HepG2 (cell line): Measurements from ENCODE around the gene DDAH2. TPM values are rescaled to one million over a fixed set of nuclear protein-coding genes. Genes with fewer than 3 reads are reported as not detected.
A peak's percentile ranks its signal among the peaks of the same experiment; 100 is the strongest.

ENCODE experiments used
- ATAC-seq: fragments of 200-7000 bp; cut with Tn5 transposase; 3 replicates; pipeline ENCODE4 v1.9.1; 2020; ENCODE audit warnings: mild to moderate bottlenecking, moderate library complexity
- BruUV-seq: library from RNA; stranded (reverse); fragments of 400-500 nt; replicated peaks from 2 replicates; lab custom pipeline; 2021; lab: Mats Ljungman, UMichigan
- CTCF ChIA-PET: fragments of 300-600 bp; formaldehyde crosslinking; extraction: SDS; loops from one replicate; lab custom pipeline; 2021; ENCODE audit warnings: low total read pairs, inconsistent platforms, low intra/inter-chr PET ratio; lab: Yijun Ruan, JAX
- POLR2A ChIA-PET: fragments of 350-600 bp; sonication (Branson Sonifier 250); formaldehyde crosslinking; loops from one replicate; lab custom pipeline; 2020; ENCODE audit warnings: antibody characterized with exemption, inconsistent platforms; lab: Yijun Ruan, JAX
- DNase-seq: peaks from one replicate; pipeline ENCODE4 v3.0.0-alpha.2; 2015; ENCODE audit warnings: low spot score
- FAIRE-seq: peaks from 3 replicates; lab custom pipeline; 2011; peaks lifted over from hg19 to GRCh38; lab: Jason Lieb, UNC
- H2AFZ ChIP-seq: one replicate; pipeline ENCODE4 v1.6.1; 2011; ENCODE audit warnings: low read length, inconsistent platforms
- H3K27ac ChIP-seq: fragments of 300-600 bp; 3 replicates; pipeline ENCODE4 v1.8.0; 2011; ENCODE audit warnings: mixed run types, mild to moderate bottlenecking, mixed read lengths, low read length, inconsistent platforms; ENCODE audit not compliant: insufficient read depth; ENCODE audit errors: extremely low read length
- H3K27me3 ChIP-seq, 2 experiments: fragments of 200-600 bp in 1 of 2; 2 replicates in 1 of 2; 3 replicates in 1 of 2; pipeline versions ENCODE4 v1.6.0 to v1.8.0; 2011; ENCODE audit warnings: low read length in 2 of 2, mild to moderate bottlenecking in 2 of 2, moderate library complexity in 2 of 2, inconsistent platforms in 1 of 2; ENCODE audit not compliant: insufficient read depth in 2 of 2, control insufficient read depth in 1 of 2
- H3K36me3 ChIP-seq, 2 experiments: fragments of 200-600 bp in 1 of 2; replicated peaks in 1 of 2; 2 replicates in 1 of 2; 3 replicates in 1 of 2; pipeline versions ENCODE4 v1.5.1 to v1.8.0; 2011; ENCODE audit warnings: low read length in 2 of 2, inconsistent platforms in 1 of 2; ENCODE audit not compliant: insufficient read depth in 2 of 2, control insufficient read depth in 1 of 2
- H3K4me1 ChIP-seq: 2 replicates; pipeline ENCODE4 v1.5.1; 2012; ENCODE audit warnings: low read length, inconsistent platforms; ENCODE audit not compliant: insufficient read depth
- H3K4me2 ChIP-seq: 2 replicates; pipeline ENCODE4 v1.6.0; 2011; ENCODE audit warnings: low read depth, low read length, inconsistent platforms
- H3K4me3 ChIP-seq, 3 experiments: fragments of 200-600 bp in 1 of 3; sonication (generic), shearing (Covaris generic) in 1 of 3; replicated peaks in 1 of 3; 2 replicates each; pipeline ENCODE4 v1.5.1; 2011 to 2016; ENCODE audit warnings: low read length in 3 of 3, inconsistent platforms in 2 of 3, low read depth in 2 of 3, mild to moderate bottlenecking in 2 of 3, control low read depth in 1 of 3, mixed read lengths in 1 of 3; ENCODE audit not compliant: insufficient read depth in 1 of 3
- H3K79me2 ChIP-seq: one replicate; pipeline ENCODE4 v1.6.1; 2011; ENCODE audit warnings: low read length, inconsistent platforms; ENCODE audit not compliant: insufficient read depth
- H3K9ac ChIP-seq: 2 replicates; pipeline ENCODE4 v1.6.0; 2011; ENCODE audit warnings: mild to moderate bottlenecking, low read depth, low read length, inconsistent platforms; ENCODE audit not compliant: insufficient read depth
- H3K9me3 ChIP-seq: 2 replicates; pipeline ENCODE4 v1.5.1; 2012; ENCODE audit warnings: mild to moderate bottlenecking, low read length
- H4K20me1 ChIP-seq: 2 replicates; pipeline ENCODE4 v1.6.0; 2011; ENCODE audit warnings: inconsistent platforms, mild to moderate bottlenecking, low read length, moderate library complexity; ENCODE audit not compliant: insufficient read depth
- FIP1L1 ChIP-seq: fragments of 200-400 bp; formaldehyde crosslinking; IDR thresholded peaks from 2 replicates; pipeline ENCODE4 v1.6.1; 2018; ENCODE audit warnings: low read depth, mild to moderate bottlenecking, low read length, moderate library complexity, borderline replicate concordance; ENCODE audit not compliant: insufficient read depth
- GMEB1 ChIP-seq: sonication (generic); formaldehyde crosslinking; IDR thresholded peaks from 2 replicates; pipeline ENCODE4 v1.5.1; 2020; ENCODE audit warnings: missing genetic modification reagents, mild to moderate bottlenecking, borderline replicate concordance
- GPBP1L1 ChIP-seq: sonication (generic); formaldehyde crosslinking; IDR thresholded peaks from 2 replicates; pipeline ENCODE4 v1.5.0; 2020; ENCODE audit warnings: mild to moderate bottlenecking, missing genetic modification reagents
- MEF2D ChIP-seq: sonication (generic); formaldehyde crosslinking; IDR thresholded peaks from 2 replicates; pipeline ENCODE4 v1.5.1; 2020; ENCODE audit warnings: mild to moderate bottlenecking, missing genetic modification reagents
- NR0B2 ChIP-seq: sonication (generic); formaldehyde crosslinking; IDR thresholded peaks from 2 replicates; pipeline ENCODE4 v1.4.0; 2020; ENCODE audit warnings: mild to moderate bottlenecking, missing genetic modification reagents
- PCBP2 ChIP-seq: fragments of 200-400 bp; formaldehyde crosslinking; optimal IDR thresholded peaks from 2 replicates; pipeline ENCODE3; 2018; ENCODE audit warnings: low read length, low read depth; ENCODE audit not compliant: poor library complexity, severe bottlenecking
- PHF8 ChIP-seq: sonication (generic); formaldehyde crosslinking; IDR thresholded peaks from 2 replicates; pipeline ENCODE4 v1.5.0; 2020; ENCODE audit warnings: missing genetic modification reagents
- POLR2G ChIP-seq: fragments of 200-400 bp; formaldehyde crosslinking; IDR thresholded peaks from 2 replicates; pipeline ENCODE4 v1.6.1; 2018; ENCODE audit warnings: mild to moderate bottlenecking, low read depth, low read length, moderate library complexity
- TAF15 ChIP-seq: fragments of 200-400 bp; formaldehyde crosslinking; IDR thresholded peaks from one replicate; pipeline ENCODE4 v1.6.1; 2018; ENCODE audit warnings: mild to moderate bottlenecking, low read depth, low read length; ENCODE audit not compliant: poor library complexity, severe bottlenecking
- TRAFD1 ChIP-seq: sonication (generic); formaldehyde crosslinking; IDR thresholded peaks from 2 replicates; pipeline ENCODE4 v1.5.1; 2020; ENCODE audit warnings: missing genetic modification reagents, mild to moderate bottlenecking, borderline replicate concordance
- ZC3H4 ChIP-seq: sonication (generic); formaldehyde crosslinking; IDR thresholded peaks from 2 replicates; pipeline ENCODE4 v1.4.0; 2020; ENCODE audit warnings: missing genetic modification reagents, borderline replicate concordance
- ZNF280D ChIP-seq: sonication (generic); formaldehyde crosslinking; IDR thresholded peaks from 2 replicates; pipeline ENCODE4 v1.5.1; 2020; ENCODE audit warnings: mild to moderate bottlenecking, missing genetic modification reagents
- ZNF724P ChIP-seq: sonication (generic); formaldehyde crosslinking; IDR thresholded peaks from 2 replicates; pipeline ENCODE4 v1.8.0; 2022; ENCODE audit warnings: missing genetic modification reagents, borderline replicate concordance
- WGBS: methylation state at CpG from one replicate; pipeline ENCODE4 v1.1.6; 2017; ENCODE audit warnings: low lambda C conversion rate; 5-methylcytosine and 5-hydroxymethylcytosine counted together
- in situ Hi-C: cut with HindIII; loops from 2 replicates; pipeline ENCODE4 v1.10.0; 2017; ENCODE audit warnings: low pct_unique_long_range_greater_than_20kb; ENCODE audit not compliant: extremely low pct_ligation_motif_present
- intact Hi-C: fragments of 100-400 bp; cut with micrococcal nuclease; formaldehyde crosslinking; loops from one replicate; pipeline ENCODE4 v1.10.0; 2022; ENCODE audit not compliant: unreplicated experiment
- polyA plus RNA-seq, 8 experiments: library from polyadenylated mRNA; depleted of rRNA in 3 of 8; stranded (reverse) in 7 of 8; unstranded in 1 of 8; fragments of >200 nt; fragmentation: Illumina TruSeq in 4 of 8; extraction: Trizol in 4 of 8; gene quantifications; 2 replicates each; pipeline versions ENCODE4 v1.2.1 to v1.2.3, GENCODE V29; 2011 to 2016; ENCODE audit warnings: low read depth in 4 of 8, missing spikeins in 1 of 8, mixed read lengths in 1 of 8; ENCODE audit not compliant: insufficient read depth in 1 of 8
- total RNA-seq, 5 experiments: library from RNA; depleted of rRNA; stranded (reverse); fragments of >200 nt; fragmentation: Illumina TruSeq; extraction: Trizol; gene quantifications; 2 replicates each; pipeline ENCODE4 v1.2.3, GENCODE V29; 2016; ENCODE audit warnings: low read depth in 1 of 5

DDAH2 gene
- total and polyA plus RNA-seq, 2 of the 13 experiments (the other 11 are each of a cell fraction or from before 2014, with no cell fraction given): 16.4 to 21.1 TPM

GRCh38 chr6:31733734-31734133 is 4.6 kb upstream of the DDAH2 start:
- in situ Hi-C loops: loop anchor here (5.0 kb wide), 1 partner anchor 34 kb away; no protein-coding TSS in a partner anchor
- TF ChIP-seq GMEB1 (CRISPR knock-in tag) (0 out of 2 replicates have a peak, but pooled peaks have one; percentile 6), ZNF280D (peak; percentile 44; the same call in 1 of the 2 replicates), GPBP1L1 (CRISPR knock-in tag) (no peak), NR0B2 (CRISPR knock-in tag) (0 out of 2 replicates have a peak, but pooled peaks have one; percentile 14), ZNF724P (CRISPR knock-in tag) (0 out of 2 replicates have a peak, but pooled peaks have one; percentile 24), TAF15 (no peak), PHF8 (CRISPR knock-in tag) (0 out of 2 replicates have a peak, but pooled peaks have one; percentile 12), PCBP2 (peak; percentile 65), TRAFD1 (CRISPR knock-in tag) (no peak), POLR2G (0 out of 2 replicates have a peak, but pooled peaks have one; percentile 25), ZC3H4 (no peak), MEF2D (CRISPR knock-in tag) (0 out of 2 replicates have a peak, but pooled peaks have one; percentile 13), FIP1L1 (0 out of 2 replicates have a peak, but pooled peaks have one; percentile 55)
- ATAC-seq: no peak

More at GRCh38 chr6:31733734-31734133, 4.6 kb upstream of the DDAH2 start:
- no peak for DNase-seq
- no peak for FAIRE-seq
- intact Hi-C loops: no loop called here
- POLR2A ChIA-PET: interaction anchor here (1.8 to 11.3 kb wide), 5 partner anchors 13 to 62 kb away, joined by 4 to 279 read pairs (median 66); partner anchors contain the start of genes VARS1 and VWA7
- peaks cover 19 to 42% of the 10 kb centered on the region in 2 experiments for H3K36me3 ChIP-seq
- H3K9me3 ChIP-seq: no peaks in the 10 kb centered on the region
- peak overlapping the region; percentile 99 for H3K27ac ChIP-seq
- no TSS peak for BruUV-seq
- peak overlapping the region; percentile 14 to 92 (median 71); a peak in 5 of 6 replicates for H3K4me3 ChIP-seq
- H4K20me1 ChIP-seq: peaks cover 33% of the 10 kb centered on the region; the same call in 1 of the 2 replicates
- 92% methylated on average over 4 of the region's 4 CpGs for WGBS
- no peaks in the 10 kb centered on the region; a peak in 1 of 5 replicates for H3K27me3 ChIP-seq
- peaks cover 41% of the 10 kb centered on the region for H3K79me2 ChIP-seq
- H3K4me2 ChIP-seq: peak overlapping the region; percentile 98
- H2AFZ ChIP-seq: no peak overlapping the region
- CTCF ChIA-PET: interaction anchor here (1.3 kb wide), 1 partner anchor 36 kb away, joined by 3 read pairs; no protein-coding TSS in a partner anchor
- H3K9ac ChIP-seq: peak overlapping the region; percentile 98
- peaks cover 77% of the 10 kb centered on the region for H3K4me1 ChIP-seq
